GM04504 (cell line): ENCODE data around the gene REEP1.
"Not testable (repeated sequence)": the region's sequence is repeated elsewhere in the genome, so short reads cannot be mapped to it uniquely, and the experiment has no call there.

ENCODE experiments used
- DNase-seq: peaks from one replicate; pipeline ENCODE4 v3.0.0-alpha.2; 2012; ENCODE audit warnings: low read depth

REEP1 gene

GRCh38 chr2:86345783-86346370, 8.5 kb upstream of the REEP1 start:
- DNase-seq, result not testable (repeated sequence)

GRCh38 chr2:86344404-86344803, 7.0 kb upstream of the REEP1 start:
- DNase-seq, result no peak

GRCh38 chr2:86342488-86342887, 5.1 kb upstream of the REEP1 start:
- DNase-seq, result no peak

GRCh38 chr2:86341470-86341869, 4.0 kb upstream of the REEP1 start:
- DNase-seq, result no peak

GRCh38 chr2:86338778-86339295, 1.4 kb upstream of the REEP1 start:
- DNase-seq, result no peak

- DNase-seq, result no peak
These were observed 667 bp downstream of the REEP1 start for GRCh38 chr2:86336675-86337243.

GRCh38 chr2:86335865-86336674, 1.4 kb downstream of the REEP1 start:
- no peak for DNase-seq

GRCh38 chr2:86333378-86333777, 4.0 kb downstream of the REEP1 start:
- no peak for DNase-seq

- no peak for DNase-seq
These were observed 4.8 kb downstream of the REEP1 start for GRCh38 chr2:86332654-86333053.

GRCh38 chr2:86331384-86331783, 6.0 kb downstream of the REEP1 start:
- no peak for DNase-seq

GRCh38 chr2:86330001-86330400, 7.4 kb downstream of the REEP1 start:
- DNase-seq, result no peak

- DNase-seq, result no peak
These were observed 14.0 kb downstream of the REEP1 start for GRCh38 chr2:86323273-86324021.

GRCh38 chr2:86319700-86320580, 17.5 kb downstream of the REEP1 start:
- DNase-seq, result no peak

GRCh38 chr2:86315084-86315483, 22.3 kb downstream of the REEP1 start:
- DNase-seq, result no peak

- DNase-seq, result no peak
These were observed 23.3 kb downstream of the REEP1 start for GRCh38 chr2:86314125-86314524.

GRCh38 chr2:86313341-86313740, 24.1 kb downstream of the REEP1 start:
- no peak for DNase-seq

- no peak for DNase-seq
These were observed 25.5 kb downstream of the REEP1 start for GRCh38 chr2:86311879-86312278.

- DNase-seq, result no peak
These were observed 27.5 kb downstream of the REEP1 start for GRCh38 chr2:86309966-86310365.

- DNase-seq, result no peak
These were observed 28.3 kb downstream of the REEP1 start for GRCh38 chr2:86308984-86309695.

- no peak for DNase-seq
These were observed 29.1 kb downstream of the REEP1 start for GRCh38 chr2:86308356-86308755.

- no peak for DNase-seq
These were observed 30.0 kb downstream of the REEP1 start for GRCh38 chr2:86307431-86307830.
